CD4-positive, alpha-beta T cell (primary cell): ENCODE results near the gene PKP1. TPM values are rescaled to one million over a fixed set of nuclear protein-coding genes. Genes with fewer than 3 reads are reported as not detected.

Source experiments
- ATAC-seq: fragments of 200-7000 bp; cut with Tn5 transposase; one replicate; pipeline ENCODE4 v1.10.0; 2022; ENCODE audit warnings: mild to moderate bottlenecking; ENCODE audit not compliant: poor library complexity
- CTCF ChIA-PET: fragments of 350-600 bp; sonication (Branson Sonifier 250); formaldehyde crosslinking; loops from one replicate; lab custom pipeline; 2021; ENCODE audit warnings: antibody characterized with exemption, inconsistent platforms; lab: Charles Lee
- POLR2A ChIA-PET: fragments of 350-600 bp; sonication (Branson Sonifier 250); formaldehyde crosslinking; loops from one replicate; lab custom pipeline; 2021; ENCODE audit warnings: antibody characterized with exemption, inconsistent platforms; lab: Charles Lee
- DNase-seq, 14 experiments: peaks; one replicate each; pipeline ENCODE4 v3.0.0-alpha.2; 2013 to 2020; ENCODE audit warnings: mixed read lengths in 2 of 14
- H3K27ac ChIP-seq, 2 donors: one replicate each; pipeline versions ENCODE4 v1.5.1 to v1.7.0; 2013; ENCODE audit warnings: low read length in 2 of 2, low read depth in 1 of 2, mild to moderate bottlenecking in 1 of 2
- H3K27me3 ChIP-seq, 2 experiments: 1 replicate in 1 of 2; 2 replicates in 1 of 2; pipeline versions ENCODE4 v1.6.1 to v1.7.0; 2013; ENCODE audit warnings: low read length in 2 of 2, control low read depth in 1 of 2, mild to moderate bottlenecking in 1 of 2, moderate library complexity in 1 of 2; ENCODE audit not compliant: insufficient read depth in 2 of 2, control insufficient read depth in 1 of 2
- H3K36me3 ChIP-seq: one replicate; pipeline ENCODE4 v1.6.1; 2013; ENCODE audit warnings: low read length, control low read depth; ENCODE audit not compliant: insufficient read depth
- H3K4me1 ChIP-seq: one replicate; pipeline ENCODE4 v1.6.1; 2013; ENCODE audit warnings: low read length, control low read depth; ENCODE audit not compliant: insufficient read depth
- H3K4me3 ChIP-seq: one replicate; pipeline ENCODE4 v1.5.1; 2013; ENCODE audit warnings: mild to moderate bottlenecking, low read length, moderate library complexity
- H3K9me3 ChIP-seq, 2 experiments: 1 replicate in 1 of 2; 2 replicates in 1 of 2; pipeline versions ENCODE4 v1.6.1 to v1.7.0; 2013; ENCODE audit warnings: low read length in 2 of 2, mild to moderate bottlenecking in 2 of 2, control low read depth in 1 of 2, moderate library complexity in 1 of 2; ENCODE audit not compliant: control insufficient read depth in 1 of 2, insufficient read depth in 1 of 2
- H3K27ac Mint-ChIP-seq: one replicate; pipeline ENCODE4 v1.8.0; 2020; ENCODE audit warnings: mixed read lengths
- H3K27me3 Mint-ChIP-seq: one replicate; pipeline ENCODE4 v1.8.0; 2021; ENCODE audit warnings: mixed read lengths
- H3K36me3 Mint-ChIP-seq: one replicate; pipeline ENCODE4 v1.8.0; 2021; ENCODE audit warnings: low read depth, mixed read lengths
- H3K4me1 Mint-ChIP-seq: one replicate; pipeline ENCODE4 v1.8.0; 2021; ENCODE audit warnings: low read depth, mixed read lengths
- H3K4me3 Mint-ChIP-seq: one replicate; pipeline ENCODE4 v1.8.0; 2020; ENCODE audit warnings: mild to moderate bottlenecking, mixed read lengths
- H3K9me3 Mint-ChIP-seq: one replicate; pipeline ENCODE4 v1.8.0; 2020; ENCODE audit warnings: mixed read lengths
- CTCF ChIP-seq: fragments of 200-600 bp; IDR thresholded peaks from one replicate; pipeline ENCODE4 v1.8.0; 2022; ENCODE audit warnings: antibody characterized with exemption, mild to moderate bottlenecking
- intact Hi-C, 2 experiments: fragments of 100-400 bp; cut with DNase I in 1 of 2; cut with micrococcal nuclease in 1 of 2; formaldehyde crosslinking; loops; one replicate each; pipeline versions ENCODE4 v1.15.1 to v1.9.0; 2023 to 2025; cut with DNase I, micrococcal nuclease
- total RNA-seq, 174 experiments: library from RNA in 2 of 174; stranded (reverse) in 2 of 174; gene quantifications; one replicate each; pipeline ENCODE4 v1.2.3 and lab custom pipeline; 2021 to 2026

PKP1 gene
- total RNA-seq, 2 experiments from 2014 or later, result not detected

- H3K9me3 Mint-ChIP-seq, result no peaks in the 10 kb centered on the region
- H3K36me3 Mint-ChIP-seq, result no peaks in the 10 kb centered on the region
- H3K4me1 Mint-ChIP-seq, result no peaks in the 10 kb centered on the region
- H3K27ac Mint-ChIP-seq, result no peak overlapping the region
- ATAC-seq, result no peak
- no peak for TF ChIP-seq CTCF
- H3K9me3 ChIP-seq, result peaks cover 0 to 6% of the 10 kb centered on the region in 2 experiments
- DNase-seq, result no peak
- CTCF ChIA-PET, result no interaction called here
- H3K4me3 ChIP-seq, result no peak overlapping the region
- peaks cover 39% of the 10 kb centered on the region for H3K27me3 Mint-ChIP-seq
- H3K36me3 ChIP-seq, result no peaks in the 10 kb centered on the region
- H3K27ac ChIP-seq, result no peak overlapping the region
- peaks cover 19 to 22% of the 10 kb centered on the region in 2 experiments for H3K27me3 ChIP-seq
- H3K4me3 Mint-ChIP-seq, result no peak overlapping the region
- peaks cover 4% of the 10 kb centered on the region for H3K4me1 ChIP-seq
- intact Hi-C loops, result no loop called here
- POLR2A ChIA-PET, result no interaction called here
Measured at GRCh38 chr1:201279313-201279712, 4.0 kb upstream of the PKP1 start.

- Histone ChIP-seq H3K4me1 (peaks cover 4% of the 10 kb centered on the region), H3K36me3 (no peaks in the 10 kb centered on the region), H3K4me3 (no peak overlapping the region), H3K27me3 (peaks cover 24 to 28% of the 10 kb centered on the region in 2 experiments), H3K9me3 (peaks cover 0 to 8% of the 10 kb centered on the region in 2 experiments), H3K27ac (no peak overlapping the region)
- no peaks in the 10 kb centered on the region for H3K4me1 Mint-ChIP-seq
- TF ChIP-seq CTCF, result no peak
- intact Hi-C loops, result no loop called here
- H3K27me3 Mint-ChIP-seq, result peaks cover 47% of the 10 kb centered on the region
- ChIA-PET POLR2A (no interaction called here), CTCF (no interaction called here)
- no peaks in the 10 kb centered on the region for H3K36me3 Mint-ChIP-seq
- no peak for DNase-seq
- no peak for ATAC-seq
- no peak overlapping the region for H3K4me3 Mint-ChIP-seq
- H3K27ac Mint-ChIP-seq, result no peak overlapping the region
- no peaks in the 10 kb centered on the region for H3K9me3 Mint-ChIP-seq
Measured at GRCh38 chr1:201280884-201281283, 2.4 kb upstream of the PKP1 start.

GRCh38 chr1:201281573-201281972, 1.7 kb upstream of the PKP1 start:
- POLR2A ChIA-PET, result interaction anchor here (0.7 kb wide), 1 partner anchor 17 kb away, joined by 3 read pairs; no protein-coding TSS in a partner anchor
- CTCF ChIA-PET, result no interaction called here
- Histone ChIP-seq H3K9me3 (peaks cover 0 to 8% of the 10 kb centered on the region in 2 experiments), H3K4me3 (no peak overlapping the region), H3K27me3 (peaks cover 24 to 28% of the 10 kb centered on the region in 2 experiments), H3K36me3 (no peaks in the 10 kb centered on the region), H3K4me1 (peaks cover 4% of the 10 kb centered on the region), H3K27ac (no peak overlapping the region)
- no peaks in the 10 kb centered on the region for H3K4me1 Mint-ChIP-seq
- H3K27me3 Mint-ChIP-seq, result peaks cover 53% of the 10 kb centered on the region
- ATAC-seq (no peak), DNase-seq (no peak)
- H3K4me3 Mint-ChIP-seq, result no peak overlapping the region
- H3K36me3 Mint-ChIP-seq, result no peaks in the 10 kb centered on the region
- H3K27ac Mint-ChIP-seq, result no peak overlapping the region
- H3K9me3 Mint-ChIP-seq, result no peaks in the 10 kb centered on the region
- no peak for TF ChIP-seq CTCF
- intact Hi-C loops, result no loop called here
